ENCODE data around the gene CAMTA1. TPM values are rescaled to one million over a fixed set of nuclear protein-coding genes. Genes with fewer than 3 reads are reported as not detected.

CAMTA1 gene
- total and polyA plus RNA-seq, 12 donors: 123 to 265 (median 142) TPM

- intact Hi-C loops (cut with DNase I): loop anchor here in 1 of 10 donors (10.0 kb wide), 1 partner anchor 259 kb away; no protein-coding TSS in a partner anchor
- Histone ChIP-seq H3K27ac (no peak overlapping the region), H3K36me3 (no peaks in the 10 kb centered on the region), H3K9me3 (no peaks in the 10 kb centered on the region), H3K4me1 (peaks cover 0 to 25% (median 13%) of the 10 kb centered on the region in 9 donors), H3K27me3 (peaks cover 0 to 10% (median 0%) of the 10 kb centered on the region in 7 donors), H3K4me3 (no peak overlapping the region)
- no peak for TF ChIP-seq CTCF (IDR thresholded peaks at IDR 0.05)
- no peak for ATAC-seq
- DNase-seq: no peak
- WGBS, 2 donors: 81 to 87% methylated on average over 8 of the region's 8 CpGs
These were observed 838.6 kb downstream of the CAMTA1 start for GRCh38 chr1:7623842-7624241.

DNA sequence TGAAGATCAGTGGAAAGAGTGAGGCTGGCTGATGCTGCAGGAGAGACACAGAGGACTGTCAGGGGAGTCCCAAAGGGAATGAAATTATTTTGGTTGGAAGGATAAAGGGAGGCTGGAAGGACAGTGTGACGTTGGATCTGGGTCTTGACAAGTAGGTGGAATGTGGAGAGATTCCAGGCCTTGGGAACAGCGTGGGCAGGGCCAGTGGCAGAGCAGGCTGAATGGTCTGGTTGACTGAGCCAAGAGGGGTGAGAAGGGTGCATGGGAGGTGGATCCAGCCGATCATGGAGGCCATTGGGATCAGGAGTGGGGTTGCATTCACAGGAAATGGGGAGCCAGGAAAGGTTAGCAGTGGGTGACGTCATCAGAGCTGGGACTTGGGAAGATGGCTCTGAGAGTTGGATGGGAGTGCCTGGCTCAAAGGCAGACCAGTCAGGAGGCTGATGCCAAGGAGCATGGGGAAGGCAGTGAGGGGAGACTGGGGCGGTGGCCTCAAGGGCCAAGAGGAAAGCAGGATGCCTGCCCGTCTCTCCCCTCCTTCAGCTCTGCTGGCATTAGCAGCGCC, 839.6 kb downstream of the CAMTA1 start:
- intact Hi-C loops (cut with DNase I): loop anchor here in 2 of 10 donors (1.0 to 10.0 kb wide), 2 partner anchors 44 to 260 kb away; no protein-coding TSS in a partner anchor
- H3K4me1 ChIP-seq: peaks cover 0 to 26% (median 14%) of the 10 kb centered on the region in 9 donors
- 69 to 72% methylated on average over 7 of the region's 7 CpGs for WGBS, 2 donors
- H3K36me3 ChIP-seq: no peaks in the 10 kb centered on the region
- no peak for DNase-seq
- no peak overlapping the region for H3K4me3 ChIP-seq
- H3K27me3 ChIP-seq: peaks cover 0 to 10% (median 0%) of the 10 kb centered on the region in 7 donors
- ATAC-seq: peak in 1 of 8 donors; percentile 30
- no peak overlapping the region for H3K27ac ChIP-seq
- no peaks in the 10 kb centered on the region for H3K9me3 ChIP-seq
- TF ChIP-seq CTCF (IDR thresholded peaks at IDR 0.05): no peak

GRCh38 chr1:7625401-7625800, 840.1 kb downstream of the CAMTA1 start:
- ATAC-seq (no peak), DNase-seq (no peak)
- TF ChIP-seq CTCF (IDR thresholded peaks at IDR 0.05): no peak
- Histone ChIP-seq H3K27me3 (peaks cover 0 to 10% (median 0%) of the 10 kb centered on the region in 7 donors), H3K4me3 (no peak overlapping the region), H3K36me3 (no peaks in the 10 kb centered on the region), H3K4me1 (peaks cover 0 to 26% (median 14%) of the 10 kb centered on the region in 9 donors), H3K27ac (no peak overlapping the region), H3K9me3 (no peaks in the 10 kb centered on the region)
- WGBS, 2 donors: 88 to 92% methylated on average over 12 of the region's 12 CpGs
- intact Hi-C loops (cut with DNase I): loop anchor here in 2 of 10 donors (1.0 to 10.0 kb wide), 2 partner anchors 44 to 261 kb away; no protein-coding TSS in a partner anchor

GRCh38 chr1:7628273-7628672, 843.0 kb downstream of the CAMTA1 start:
- Histone ChIP-seq H3K27me3 (peaks cover 0 to 5% (median 0%) of the 10 kb centered on the region in 7 donors), H3K36me3 (no peaks in the 10 kb centered on the region), H3K4me3 (no peak overlapping the region), H3K27ac (peak overlapping the region in 2 of 10 donors; percentile 36 to 42), H3K9me3 (no peaks in the 10 kb centered on the region), H3K4me1 (peaks cover 0 to 14% (median 5%) of the 10 kb centered on the region in 9 donors)
- intact Hi-C loops (cut with DNase I): loop anchor here in 1 of 10 donors (10.0 kb wide), 1 partner anchor 263 kb away; no protein-coding TSS in a partner anchor
- no peak for DNase-seq
- peak; percentile 51 to 71 (median 62) for ATAC-seq
- TF ChIP-seq CTCF (IDR thresholded peaks at IDR 0.05): no peak
- WGBS, 2 donors: 32 to 57% methylated on average over 4 of the region's 4 CpGs
